IMR-90 (cell line): ENCODE measurements around the gene CD81.

Source experiments
- BHLHE40 ChIP-seq: fragments of 150-350 bp; IDR thresholded peaks from 2 replicates; pipeline ENCODE4 v1.6.1; 2016; ENCODE audit warnings: mild to moderate bottlenecking, low read depth, low read length
- CEBPB ChIP-seq: IDR thresholded peaks from 2 replicates; pipeline ENCODE4 v1.6.1; 2012; ENCODE audit warnings: low read depth, low read length, improper control_type of control experiment
- CTCF ChIP-seq: conservative IDR thresholded peaks from 2 replicates; pipeline ENCODE4 v1.5.1; 2012; ENCODE audit warnings: mild to moderate bottlenecking, low read depth, low read length, improper control_type of control experiment
- FOS ChIP-seq: fragments of 150-350 bp; IDR thresholded peaks from 2 replicates; pipeline ENCODE4 v1.6.1; 2016; ENCODE audit warnings: low read depth, low read length
- MXI1 ChIP-seq: IDR thresholded peaks from 2 replicates; pipeline ENCODE4 v1.6.1; 2012; ENCODE audit warnings: low read depth, mild to moderate bottlenecking, low read length, moderate library complexity, borderline replicate concordance
- POLR2A ChIP-seq: IDR thresholded peaks from 2 replicates; pipeline ENCODE4 v1.6.1; 2012; ENCODE audit warnings: mild to moderate bottlenecking, low read depth, low read length
- RAD21 ChIP-seq: IDR thresholded peaks from 2 replicates; pipeline ENCODE4 v1.6.1; 2012; ENCODE audit warnings: low read length, improper control_type of control experiment
- RFX5 ChIP-seq: IDR thresholded peaks from 2 replicates; pipeline ENCODE4 v1.8.0; 2012; ENCODE audit warnings: low read depth, mild to moderate bottlenecking, low read length, moderate library complexity
- SMC3 ChIP-seq: fragments of 150-350 bp; IDR thresholded peaks from 2 replicates; pipeline ENCODE4 v1.6.1; 2016; ENCODE audit warnings: low read depth, mild to moderate bottlenecking, antibody characterized with exemption, low read length, moderate library complexity

- TF ChIP-seq CTCF (no peak), POLR2A (no peak), RFX5 (no peak), FOS (no peak), MXI1 (no peak), CEBPB (no peak), BHLHE40 (no peak), RAD21 (no peak), SMC3 (no peak)
Measured at GRCh38 chr11:2331404-2331803, 45.7 kb upstream of the CD81 start.
